HL-60 (cell line): ENCODE data around the gene MAB21L3.

Source experiments
- DNase-seq, 2 experiments: peaks; one replicate each; pipeline ENCODE4 v3.0.0-alpha.2; 2010 to 2020; ENCODE audit warnings: low read depth in 1 of 2, low spot score in 1 of 2
- H3K27ac ChIP-seq: fragments of 250-450 bp; sonication (Bioruptor Pico); replicated peaks from 2 replicates; pipeline ENCODE4 v1.5.1; 2020; ENCODE audit warnings: mild to moderate bottlenecking, moderate library complexity
- H3K27me3 ChIP-seq: fragments of 250-450 bp; sonication (Bioruptor Pico); 2 replicates; pipeline ENCODE4 v1.5.1; 2021; ENCODE audit warnings: mild to moderate bottlenecking, moderate library complexity; ENCODE audit not compliant: insufficient read depth, poor library complexity, severe bottlenecking
- H3K4me3 ChIP-seq: replicated peaks from 2 replicates; pipeline ENCODE4 v1.5.1; 2011; ENCODE audit warnings: mild to moderate bottlenecking, control low read depth, low read length; ENCODE audit not compliant: insufficient read depth
- GABPA ChIP-seq: IDR thresholded peaks from 2 replicates; pipeline ENCODE4 v1.6.1; 2012; ENCODE audit warnings: low read depth
- POLR2AphosphoS5 ChIP-seq: IDR thresholded peaks from 2 replicates; pipeline ENCODE4 v1.6.1; 2012; ENCODE audit warnings: low read depth
- SPI1 ChIP-seq: IDR thresholded peaks from 2 replicates; pipeline ENCODE4 v1.6.1; 2012; ENCODE audit warnings: low read depth, mild to moderate bottlenecking, borderline replicate concordance
- TF ChIP-seq, protein P1 (sequence below): IDR thresholded peaks from 2 replicates; pipeline ENCODE4 v1.6.1; 2012; ENCODE audit warnings: low read depth; ENCODE audit not compliant: insufficient replicate concordance
- TF ChIP-seq, protein P2 (sequence below): IDR thresholded peaks from one replicate; pipeline ENCODE4 v1.5.1; 2011; ENCODE audit warnings: low read length, control low read depth, inconsistent platforms; ENCODE audit not compliant: insufficient read depth

The MAB21L3 gene

DNA sequence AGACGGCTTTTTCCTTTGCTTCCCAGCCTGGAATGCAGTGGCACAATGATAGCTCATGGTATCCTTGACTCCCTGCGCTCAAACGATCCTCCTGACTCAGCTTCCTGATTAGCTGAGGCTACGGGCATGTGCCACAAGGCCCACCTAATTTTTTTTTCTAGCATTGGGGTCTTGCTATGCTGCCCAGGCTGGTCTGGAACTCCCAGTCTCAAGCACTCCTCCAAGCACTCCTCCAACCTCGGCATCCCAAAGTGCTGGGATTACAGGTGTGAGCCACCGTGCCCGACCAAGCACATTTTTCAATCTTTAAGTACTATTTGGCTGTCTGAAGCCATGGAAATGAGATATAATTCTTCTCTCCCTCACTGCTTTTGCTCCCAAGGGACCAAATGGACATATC is 58.7 kb downstream of the MAB21L3 start:
- H3K4me3 ChIP-seq, result no peak overlapping the region
- H3K27me3 ChIP-seq, result no peaks in the 10 kb centered on the region
- no peak overlapping the region for H3K27ac ChIP-seq
- no peak for DNase-seq
- TF ChIP-seq GABPA, result no peak
- TF ChIP-seq, protein P1, sequence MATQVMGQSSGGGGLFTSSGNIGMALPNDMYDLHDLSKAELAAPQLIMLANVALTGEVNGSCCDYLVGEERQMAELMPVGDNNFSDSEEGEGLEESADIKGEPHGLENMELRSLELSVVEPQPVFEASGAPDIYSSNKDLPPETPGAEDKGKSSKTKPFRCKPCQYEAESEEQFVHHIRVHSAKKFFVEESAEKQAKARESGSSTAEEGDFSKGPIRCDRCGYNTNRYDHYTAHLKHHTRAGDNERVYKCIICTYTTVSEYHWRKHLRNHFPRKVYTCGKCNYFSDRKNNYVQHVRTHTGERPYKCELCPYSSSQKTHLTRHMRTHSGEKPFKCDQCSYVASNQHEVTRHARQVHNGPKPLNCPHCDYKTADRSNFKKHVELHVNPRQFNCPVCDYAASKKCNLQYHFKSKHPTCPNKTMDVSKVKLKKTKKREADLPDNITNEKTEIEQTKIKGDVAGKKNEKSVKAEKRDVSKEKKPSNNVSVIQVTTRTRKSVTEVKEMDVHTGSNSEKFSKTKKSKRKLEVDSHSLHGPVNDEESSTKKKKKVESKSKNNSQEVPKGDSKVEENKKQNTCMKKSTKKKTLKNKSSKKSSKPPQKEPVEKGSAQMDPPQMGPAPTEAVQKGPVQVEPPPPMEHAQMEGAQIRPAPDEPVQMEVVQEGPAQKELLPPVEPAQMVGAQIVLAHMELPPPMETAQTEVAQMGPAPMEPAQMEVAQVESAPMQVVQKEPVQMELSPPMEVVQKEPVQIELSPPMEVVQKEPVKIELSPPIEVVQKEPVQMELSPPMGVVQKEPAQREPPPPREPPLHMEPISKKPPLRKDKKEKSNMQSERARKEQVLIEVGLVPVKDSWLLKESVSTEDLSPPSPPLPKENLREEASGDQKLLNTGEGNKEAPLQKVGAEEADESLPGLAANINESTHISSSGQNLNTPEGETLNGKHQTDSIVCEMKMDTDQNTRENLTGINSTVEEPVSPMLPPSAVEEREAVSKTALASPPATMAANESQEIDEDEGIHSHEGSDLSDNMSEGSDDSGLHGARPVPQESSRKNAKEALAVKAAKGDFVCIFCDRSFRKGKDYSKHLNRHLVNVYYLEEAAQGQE, result no peak
- no peak for TF ChIP-seq POLR2AphosphoS5
- TF ChIP-seq SPI1, result no peak

DNA sequence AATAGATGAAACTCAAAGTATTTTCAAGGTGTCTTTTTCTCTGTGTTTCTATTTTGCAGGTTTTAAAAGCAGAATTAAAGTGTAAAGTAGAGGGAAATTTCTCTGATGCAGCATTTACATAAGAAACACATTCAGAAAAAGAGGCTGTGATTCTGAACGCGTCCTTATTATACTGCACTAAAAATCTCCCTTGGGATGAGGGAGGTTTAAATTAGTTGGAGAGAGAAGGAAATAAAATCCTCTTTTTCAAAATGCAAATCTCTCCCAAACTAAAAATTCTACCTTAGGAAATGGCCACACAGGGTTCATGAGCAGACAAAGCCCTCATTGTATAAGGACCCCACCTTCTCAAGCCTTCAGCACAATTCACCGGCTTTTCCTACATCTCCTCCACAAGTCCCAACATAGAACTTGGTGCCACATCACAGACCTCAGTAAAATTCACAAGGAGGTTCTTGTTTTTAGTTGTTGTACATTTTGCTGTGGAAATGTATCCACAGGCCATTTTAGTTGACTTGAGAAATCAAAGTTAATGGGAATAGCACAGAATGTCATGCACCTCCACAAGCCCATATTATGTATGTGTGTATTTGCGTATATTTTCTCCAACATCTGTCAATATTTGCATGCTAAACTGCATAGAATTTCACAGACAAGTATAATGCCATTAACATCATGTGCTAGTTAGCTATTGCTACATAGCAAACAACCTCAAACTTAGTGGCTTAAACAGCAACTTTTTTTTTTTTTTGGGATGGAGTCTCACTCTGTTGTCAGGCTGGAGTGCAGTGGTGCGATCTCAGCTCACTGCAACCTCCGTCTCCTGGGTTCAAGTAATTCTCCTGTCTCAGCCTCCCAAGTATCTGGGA is 59.8 kb downstream of the MAB21L3 start:
- Histone ChIP-seq H3K4me3 (no peak overlapping the region), H3K27ac (no peak overlapping the region), H3K27me3 (no peaks in the 10 kb centered on the region)
- TF ChIP-seq GABPA (no peak), POLR2AphosphoS5 (no peak), SPI1 (no peak)
- TF ChIP-seq, protein P1, result no peak
- TF ChIP-seq, protein P2, sequence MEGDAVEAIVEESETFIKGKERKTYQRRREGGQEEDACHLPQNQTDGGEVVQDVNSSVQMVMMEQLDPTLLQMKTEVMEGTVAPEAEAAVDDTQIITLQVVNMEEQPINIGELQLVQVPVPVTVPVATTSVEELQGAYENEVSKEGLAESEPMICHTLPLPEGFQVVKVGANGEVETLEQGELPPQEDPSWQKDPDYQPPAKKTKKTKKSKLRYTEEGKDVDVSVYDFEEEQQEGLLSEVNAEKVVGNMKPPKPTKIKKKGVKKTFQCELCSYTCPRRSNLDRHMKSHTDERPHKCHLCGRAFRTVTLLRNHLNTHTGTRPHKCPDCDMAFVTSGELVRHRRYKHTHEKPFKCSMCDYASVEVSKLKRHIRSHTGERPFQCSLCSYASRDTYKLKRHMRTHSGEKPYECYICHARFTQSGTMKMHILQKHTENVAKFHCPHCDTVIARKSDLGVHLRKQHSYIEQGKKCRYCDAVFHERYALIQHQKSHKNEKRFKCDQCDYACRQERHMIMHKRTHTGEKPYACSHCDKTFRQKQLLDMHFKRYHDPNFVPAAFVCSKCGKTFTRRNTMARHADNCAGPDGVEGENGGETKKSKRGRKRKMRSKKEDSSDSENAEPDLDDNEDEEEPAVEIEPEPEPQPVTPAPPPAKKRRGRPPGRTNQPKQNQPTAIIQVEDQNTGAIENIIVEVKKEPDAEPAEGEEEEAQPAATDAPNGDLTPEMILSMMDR, result no peak
- no peak for DNase-seq

DNA sequence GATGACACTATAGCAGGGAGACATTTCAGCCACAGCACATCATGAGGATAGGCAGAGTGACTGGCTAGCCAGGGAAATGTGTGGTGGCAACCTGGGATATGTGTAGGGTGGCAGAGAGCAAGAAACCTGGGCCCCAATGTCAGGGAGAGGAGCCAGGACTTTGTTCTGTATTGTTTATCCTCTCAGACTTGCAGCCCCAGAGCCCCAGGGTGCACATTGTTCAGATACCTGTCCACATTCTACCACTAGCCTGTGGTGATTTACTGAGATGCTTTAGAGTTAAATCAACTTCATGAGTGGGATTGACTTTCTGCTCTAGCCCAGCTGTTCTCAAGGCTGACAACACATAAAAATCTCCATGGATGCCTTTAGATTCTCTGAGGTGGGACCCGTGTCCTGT is 61.5 kb downstream of the MAB21L3 start:
- no peak overlapping the region for H3K4me3 ChIP-seq
- H3K27me3 ChIP-seq, result no peaks in the 10 kb centered on the region
- no peak for TF ChIP-seq POLR2AphosphoS5
- no peak overlapping the region for H3K27ac ChIP-seq
- no peak for DNase-seq

DNA sequence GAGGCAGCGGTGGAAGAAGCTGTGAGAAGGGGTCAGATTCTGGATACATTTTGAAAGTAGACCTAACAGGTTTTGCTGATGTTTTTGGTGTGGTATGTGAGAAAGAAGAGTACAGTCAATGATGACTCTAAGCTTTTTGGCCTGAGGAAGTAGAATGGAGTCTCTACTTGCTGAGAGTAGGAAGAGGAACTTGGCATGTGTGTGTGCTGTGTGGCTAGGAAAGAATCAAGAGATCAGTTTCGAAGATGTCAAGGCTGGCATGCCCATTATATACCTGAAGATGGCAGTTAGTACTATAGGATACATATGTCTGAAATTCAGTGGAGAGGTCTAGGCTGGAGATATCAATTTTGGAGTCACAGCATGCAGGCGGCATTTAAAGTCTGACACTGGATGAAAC is 64.4 kb downstream of the MAB21L3 start:
- H3K27me3 ChIP-seq, result no peaks in the 10 kb centered on the region
- no peak overlapping the region for H3K4me3 ChIP-seq
- peak in 1 of 2 experiments; percentile 28 for DNase-seq
- TF ChIP-seq SPI1 (peak; percentile 41; the same call in 1 of the 2 replicates), POLR2AphosphoS5 (no peak)
- TF ChIP-seq, protein P2, result no peak
- no peak overlapping the region for H3K27ac ChIP-seq
